ENCODE measurements around the gene VEGFC.
A peak's percentile ranks its signal among the peaks of the same experiment; 100 is the strongest.

The VEGFC gene

GRCh38 chr4:176641237-176641636, 151.5 kb downstream of the VEGFC start:
- Histone ChIP-seq H3K4me2 (ENCODE audit: low read length) (no peak overlapping the region), H3K27me3 (ENCODE audit: control insufficient read depth, insufficient read depth, low read length) (no peaks in the 10 kb centered on the region), H3K9me3 (replicated peaks; ENCODE audit: low read length) (no peaks in the 10 kb centered on the region), H3K36me3 (ENCODE audit: insufficient read depth, low read length) (no peaks in the 10 kb centered on the region), H3K4me3 (ENCODE audit: low read length) (no peak overlapping the region), H3K4me1 (ENCODE audit: control insufficient read depth, insufficient read depth, low read length) (peaks cover 7% of the 10 kb centered on the region), H3K9ac (ENCODE audit: low read depth, low read length) (no peak overlapping the region)

- Histone ChIP-seq H3K36me3 (ENCODE audit: insufficient read depth, low read length) (no peaks in the 10 kb centered on the region), H3K27me3 (ENCODE audit: control insufficient read depth, insufficient read depth, low read length) (no peaks in the 10 kb centered on the region), H3K4me3 (ENCODE audit: low read length) (no peak overlapping the region), H3K4me1 (ENCODE audit: control insufficient read depth, insufficient read depth, low read length) (peaks cover 22% of the 10 kb centered on the region), H3K4me2 (ENCODE audit: low read length) (no peak overlapping the region), H3K9me3 (replicated peaks; ENCODE audit: low read length) (no peaks in the 10 kb centered on the region), H3K9ac (ENCODE audit: low read depth, low read length) (no peak overlapping the region)
Observed at GRCh38 chr4:176638992-176639391, 153.7 kb downstream of the VEGFC start.

- Histone ChIP-seq H3K4me1 (ENCODE audit: control insufficient read depth, insufficient read depth, low read length) (peaks cover 22% of the 10 kb centered on the region), H3K9ac (ENCODE audit: low read depth, low read length) (peak overlapping the region; percentile 36), H3K4me3 (ENCODE audit: low read length) (no peak overlapping the region), H3K36me3 (ENCODE audit: insufficient read depth, low read length) (no peaks in the 10 kb centered on the region), H3K4me2 (ENCODE audit: low read length) (no peak overlapping the region), H3K9me3 (replicated peaks; ENCODE audit: low read length) (no peaks in the 10 kb centered on the region), H3K27me3 (ENCODE audit: control insufficient read depth, insufficient read depth, low read length) (no peaks in the 10 kb centered on the region)
Observed at GRCh38 chr4:176636292-176636691, 156.4 kb downstream of the VEGFC start.

- Histone ChIP-seq H3K4me1 (ENCODE audit: control insufficient read depth, insufficient read depth, low read length) (peaks cover 22% of the 10 kb centered on the region), H3K9ac (ENCODE audit: low read depth, low read length) (peak overlapping the region; percentile 72), H3K27me3 (ENCODE audit: control insufficient read depth, insufficient read depth, low read length) (no peaks in the 10 kb centered on the region), H3K9me3 (replicated peaks; ENCODE audit: low read length) (no peaks in the 10 kb centered on the region), H3K36me3 (ENCODE audit: insufficient read depth, low read length) (no peaks in the 10 kb centered on the region), H3K4me3 (ENCODE audit: low read length) (peak overlapping the region; percentile 8), H3K4me2 (ENCODE audit: low read length) (peak overlapping the region; percentile 43)
Observed at GRCh38 chr4:176635372-176636261, 157.1 kb downstream of the VEGFC start.
